DND-41 (cell line): ENCODE data around the gene SGIP1.

Source experiments
- ATAC-seq: fragments of 200-7000 bp; cut with Tn5 transposase; 3 replicates; pipeline ENCODE4 v1.9.1; 2021; ENCODE audit warnings: low read depth; ENCODE audit not compliant: insufficient read depth
- DNase-seq: peaks from one replicate; pipeline ENCODE4 v3.0.0-alpha.2; 2020
- H2AFZ ChIP-seq: 2 replicates; pipeline ENCODE4 v1.6.0; 2012; ENCODE audit warnings: low read depth, low read length
- H3K27ac ChIP-seq: 2 replicates; pipeline ENCODE4 v1.5.1; 2012; ENCODE audit warnings: low read length, inconsistent platforms
- H3K27me3 ChIP-seq: fragments of 200-600 bp; sonication (generic); 2 replicates; pipeline ENCODE4 v1.6.0; 2012; ENCODE audit warnings: low read length, mild to moderate bottlenecking, inconsistent platforms; ENCODE audit not compliant: insufficient read depth, poor library complexity
- H3K36me3 ChIP-seq: 2 replicates; pipeline ENCODE4 v1.5.1; 2012; ENCODE audit warnings: low read length, inconsistent platforms; ENCODE audit not compliant: insufficient read depth
- H3K4me1 ChIP-seq: 2 replicates; pipeline ENCODE4 v1.5.1; 2012; ENCODE audit warnings: mild to moderate bottlenecking, low read length; ENCODE audit not compliant: insufficient read depth
- H3K4me2 ChIP-seq: 2 replicates; pipeline ENCODE4 v1.6.0; 2012; ENCODE audit warnings: mild to moderate bottlenecking, moderate library complexity, low read length, inconsistent platforms; ENCODE audit not compliant: insufficient read depth
- H3K4me3 ChIP-seq, 2 experiments: fragments of 200-600 bp in 1 of 2; shearing (Covaris generic) in 1 of 2; 2 replicates each; pipeline ENCODE4 v1.5.1; 2012 to 2016; ENCODE audit warnings: inconsistent platforms in 2 of 2, low read length in 2 of 2, mild to moderate bottlenecking in 2 of 2, low read depth in 1 of 2, moderate library complexity in 1 of 2
- H3K79me2 ChIP-seq: 2 replicates; pipeline ENCODE4 v1.6.0; 2012; ENCODE audit warnings: low read length, inconsistent platforms; ENCODE audit not compliant: insufficient read depth
- H3K9ac ChIP-seq: 2 replicates; pipeline ENCODE4 v1.6.0; 2012; ENCODE audit warnings: low read depth, mild to moderate bottlenecking, inconsistent platforms, low read length, moderate library complexity
- H3K9me3 ChIP-seq: 2 replicates; pipeline ENCODE4 v1.5.1; 2012; ENCODE audit warnings: low read length, moderate library complexity, mild to moderate bottlenecking, inconsistent platforms; ENCODE audit not compliant: insufficient read depth, severe bottlenecking
- H4K20me1 ChIP-seq: 2 replicates; pipeline ENCODE4 v1.6.0; 2012; ENCODE audit warnings: low read length; ENCODE audit not compliant: insufficient read depth
- EZH2 ChIP-seq: IDR thresholded peaks from 3 replicates; pipeline ENCODE4 v1.6.1; 2012; ENCODE audit warnings: borderline replicate concordance, low read depth, mild to moderate bottlenecking, moderate library complexity, low read length, inconsistent platforms; ENCODE audit not compliant: severe bottlenecking
- TF ChIP-seq, protein P1 (sequence below): IDR thresholded peaks from 2 replicates; pipeline ENCODE4 v1.5.1; 2012; ENCODE audit warnings: borderline replicate concordance, low read length, moderate library complexity, mild to moderate bottlenecking; ENCODE audit not compliant: poor library complexity, severe bottlenecking; ENCODE audit errors: extremely low read depth

The SGIP1 gene

DNA sequence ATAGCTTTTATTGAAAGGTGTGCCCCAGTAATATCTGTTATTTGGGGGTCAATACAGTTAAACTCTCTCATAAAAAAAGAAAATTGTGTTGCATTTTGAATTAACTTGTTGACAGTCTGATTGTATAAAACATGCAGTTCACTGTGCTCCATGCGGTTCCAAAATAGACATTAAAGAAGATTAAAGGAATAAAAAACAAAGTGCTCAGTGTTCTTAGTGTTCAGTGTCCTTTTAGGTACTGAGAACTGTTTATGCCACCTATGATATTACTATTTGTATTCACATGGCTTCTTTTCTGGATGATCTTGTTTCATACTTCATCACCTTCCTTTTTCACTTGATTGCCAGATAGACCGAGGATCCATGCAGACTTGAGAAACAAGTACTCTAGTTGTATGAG lies 15.3 kb upstream of the SGIP1 start:
- Histone ChIP-seq H3K79me2 (no peaks in the 10 kb centered on the region), H3K9me3 (no peaks in the 10 kb centered on the region), H3K9ac (no peak overlapping the region), H3K4me1 (no peaks in the 10 kb centered on the region), H3K36me3 (no peaks in the 10 kb centered on the region), H3K4me3 (no peak overlapping the region), H3K4me2 (no peak overlapping the region), H3K27ac (no peak overlapping the region), H2AFZ (no peak overlapping the region), H4K20me1 (no peaks in the 10 kb centered on the region), H3K27me3 (no peaks in the 10 kb centered on the region)
- DNase-seq (no peak), ATAC-seq (no peak)
- TF ChIP-seq, protein P1, sequence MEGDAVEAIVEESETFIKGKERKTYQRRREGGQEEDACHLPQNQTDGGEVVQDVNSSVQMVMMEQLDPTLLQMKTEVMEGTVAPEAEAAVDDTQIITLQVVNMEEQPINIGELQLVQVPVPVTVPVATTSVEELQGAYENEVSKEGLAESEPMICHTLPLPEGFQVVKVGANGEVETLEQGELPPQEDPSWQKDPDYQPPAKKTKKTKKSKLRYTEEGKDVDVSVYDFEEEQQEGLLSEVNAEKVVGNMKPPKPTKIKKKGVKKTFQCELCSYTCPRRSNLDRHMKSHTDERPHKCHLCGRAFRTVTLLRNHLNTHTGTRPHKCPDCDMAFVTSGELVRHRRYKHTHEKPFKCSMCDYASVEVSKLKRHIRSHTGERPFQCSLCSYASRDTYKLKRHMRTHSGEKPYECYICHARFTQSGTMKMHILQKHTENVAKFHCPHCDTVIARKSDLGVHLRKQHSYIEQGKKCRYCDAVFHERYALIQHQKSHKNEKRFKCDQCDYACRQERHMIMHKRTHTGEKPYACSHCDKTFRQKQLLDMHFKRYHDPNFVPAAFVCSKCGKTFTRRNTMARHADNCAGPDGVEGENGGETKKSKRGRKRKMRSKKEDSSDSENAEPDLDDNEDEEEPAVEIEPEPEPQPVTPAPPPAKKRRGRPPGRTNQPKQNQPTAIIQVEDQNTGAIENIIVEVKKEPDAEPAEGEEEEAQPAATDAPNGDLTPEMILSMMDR = no peak
- no peak for TF ChIP-seq EZH2

DNA sequence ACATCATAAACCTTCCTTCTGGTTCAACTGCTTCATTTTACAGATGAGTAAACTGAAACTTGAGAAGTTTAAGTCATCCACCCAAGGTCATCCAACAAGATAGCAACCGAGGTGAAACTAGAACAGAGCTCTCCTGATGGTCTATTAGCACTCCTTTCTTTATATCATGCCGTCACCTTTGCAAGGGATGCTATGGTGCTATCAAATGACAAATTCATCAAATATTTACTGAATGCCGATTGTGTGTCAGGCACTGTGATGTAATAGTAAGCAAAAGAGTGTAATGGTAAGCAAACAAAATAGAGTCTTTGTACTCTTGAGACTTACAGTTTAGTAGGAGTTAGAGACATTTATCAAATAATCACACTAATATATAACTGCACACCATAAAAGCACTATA lies 14.0 kb upstream of the SGIP1 start:
- ATAC-seq (no peak), DNase-seq (no peak)
- no peak overlapping the region for H2AFZ ChIP-seq
- H3K9me3 ChIP-seq = no peaks in the 10 kb centered on the region
- no peaks in the 10 kb centered on the region for H3K4me1 ChIP-seq
- no peak overlapping the region for H3K4me3 ChIP-seq
- H3K27me3 ChIP-seq = no peaks in the 10 kb centered on the region
- no peaks in the 10 kb centered on the region for H3K79me2 ChIP-seq
- H3K27ac ChIP-seq = no peak overlapping the region
- no peak overlapping the region for H3K4me2 ChIP-seq
- no peaks in the 10 kb centered on the region for H3K36me3 ChIP-seq
- no peak overlapping the region for H3K9ac ChIP-seq
- TF ChIP-seq, protein P1 = no peak
- no peak for TF ChIP-seq EZH2
- H4K20me1 ChIP-seq = no peaks in the 10 kb centered on the region

DNA sequence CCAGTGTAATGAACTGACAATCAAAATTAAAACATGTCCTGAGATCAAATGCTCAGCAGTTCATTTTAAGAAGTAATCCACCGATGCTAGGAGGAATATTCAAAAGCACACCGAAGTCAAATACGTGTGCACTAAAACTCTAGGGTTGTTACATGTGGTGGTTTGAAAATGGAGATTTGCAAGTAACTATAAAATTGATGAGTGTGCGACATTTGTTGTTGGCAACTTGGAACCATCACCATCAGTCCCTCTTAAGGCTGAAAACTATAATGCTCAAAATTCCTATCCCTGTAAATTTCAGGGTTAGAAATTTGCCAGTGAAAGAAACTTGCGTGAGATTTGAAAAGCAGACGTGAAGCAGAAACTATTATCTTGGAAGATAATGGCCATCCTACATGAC lies 13.3 kb upstream of the SGIP1 start:
- H3K4me1 ChIP-seq = no peaks in the 10 kb centered on the region
- no peaks in the 10 kb centered on the region for H3K9me3 ChIP-seq
- TF ChIP-seq, protein P1 = no peak
- no peak for TF ChIP-seq EZH2
- H2AFZ ChIP-seq = no peak overlapping the region
- H3K27me3 ChIP-seq = no peaks in the 10 kb centered on the region
- no peak overlapping the region for H3K27ac ChIP-seq
- H4K20me1 ChIP-seq = no peaks in the 10 kb centered on the region
- H3K36me3 ChIP-seq = no peaks in the 10 kb centered on the region
- DNase-seq = no peak
- H3K4me2 ChIP-seq = no peak overlapping the region
- H3K79me2 ChIP-seq = no peaks in the 10 kb centered on the region
- H3K9ac ChIP-seq = no peak overlapping the region
- no peak for ATAC-seq
- H3K4me3 ChIP-seq = no peak overlapping the region

DNA sequence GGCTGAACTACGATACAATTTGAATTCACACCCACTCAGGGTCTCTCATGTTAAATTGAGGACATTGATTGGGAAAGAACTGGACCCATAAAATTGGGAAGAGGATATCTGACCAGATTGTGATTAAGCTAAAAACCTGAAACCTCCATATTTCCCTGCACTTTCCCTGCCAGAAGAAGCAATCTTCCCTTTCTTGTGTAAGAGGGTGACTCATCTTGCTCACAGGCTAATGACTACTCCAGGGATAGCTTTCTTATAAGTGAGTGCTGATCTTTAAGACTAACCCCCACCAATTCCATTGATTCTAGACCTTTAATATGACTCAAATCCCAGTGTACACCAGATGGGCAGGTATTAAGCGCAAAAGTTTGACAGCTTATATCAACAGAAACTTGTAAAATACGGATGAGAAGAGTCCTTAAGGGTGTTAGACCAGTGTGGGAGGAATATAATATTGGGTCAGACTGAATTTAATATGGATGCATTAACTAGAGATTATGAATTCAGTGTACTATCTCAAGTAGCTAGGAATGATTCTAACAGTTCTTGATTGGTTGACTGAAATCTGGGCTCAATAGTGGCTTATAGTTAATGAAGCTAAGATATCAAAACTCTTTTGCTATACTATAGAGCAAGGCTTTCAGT lies 12.1 kb upstream of the SGIP1 start:
- Histone ChIP-seq H3K79me2 (no peaks in the 10 kb centered on the region), H3K4me1 (no peaks in the 10 kb centered on the region), H4K20me1 (no peaks in the 10 kb centered on the region), H2AFZ (no peak overlapping the region), H3K4me2 (no peak overlapping the region), H3K27ac (no peak overlapping the region), H3K9me3 (no peaks in the 10 kb centered on the region), H3K4me3 (no peak overlapping the region), H3K9ac (no peak overlapping the region), H3K27me3 (no peaks in the 10 kb centered on the region), H3K36me3 (no peaks in the 10 kb centered on the region)
- ATAC-seq (no peak), DNase-seq (no peak)
- TF ChIP-seq, protein P1 = no peak
- no peak for TF ChIP-seq EZH2
